Measurements from ENCODE around the gene ADGRL2. TPM values are rescaled to one million over a fixed set of nuclear protein-coding genes. Genes with fewer than 3 reads are reported as not detected.

Gene ADGRL2
- total and polyA plus RNA-seq, 2 experiments from 2014 or later, result 38.2 to 90.3 TPM

DNA sequence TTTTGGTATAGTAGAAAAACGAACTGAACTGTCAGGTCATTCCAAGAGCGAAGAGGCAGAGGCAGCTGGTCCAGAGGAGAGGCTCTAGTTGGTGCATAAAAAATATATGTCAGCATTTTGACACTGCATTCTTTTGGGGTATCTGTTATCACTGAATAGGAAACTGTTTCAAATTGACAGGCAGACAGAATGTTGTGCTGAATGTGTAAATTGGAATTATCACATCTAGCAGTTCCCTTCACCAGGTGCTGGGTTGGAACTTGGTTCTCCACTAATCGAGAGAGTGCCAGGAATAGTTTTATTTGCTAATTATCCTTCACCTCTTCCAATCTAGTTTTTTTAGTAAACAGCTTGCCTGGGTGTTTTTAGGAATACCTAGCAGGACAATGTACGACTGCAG is 52.2 kb downstream of the ADGRL2 start:
- Mint-ChIP-seq H3K9me3 (no peaks in the 10 kb centered on the region), H3K36me3 (ENCODE audit: low read depth) (no peaks in the 10 kb centered on the region), H3K4me1 (peaks cover 39% of the 10 kb centered on the region), H3K27ac (no peak overlapping the region), H3K4me3 (no peak overlapping the region), H3K27me3 (ENCODE audit: insufficient read depth, low read depth, poor library complexity) (no peaks in the 10 kb centered on the region)
- DNase-seq (ENCODE audit: low spot score) (no peak), ATAC-seq (no peak)
- Histone ChIP-seq H4K20me1 (replicated peaks; ENCODE audit: insufficient read depth) (peaks cover 4% of the 10 kb centered on the region; the same call in 1 of the 2 replicates), H3K79me2 (replicated peaks; ENCODE audit: insufficient read depth) (peaks cover 90% of the 10 kb centered on the region), H3K9me2 (ENCODE audit: insufficient read depth) (no peaks in the 10 kb centered on the region), H2AFZ (no peak overlapping the region), H3F3A (replicated peaks; ENCODE audit: low read depth) (no peaks in the 10 kb centered on the region), H3K27ac (ENCODE audit: low read depth) (no peak overlapping the region), H3K27me3 (ENCODE audit: insufficient read depth) (no peaks in the 10 kb centered on the region), H3K4me2 (no peak overlapping the region), H3K4me1 (ENCODE audit: insufficient read depth) (peaks cover 22% of the 10 kb centered on the region), H3K4me3 (no peak overlapping the region), H3K36me3 (ENCODE audit: insufficient read depth) (no peaks in the 10 kb centered on the region)
- TF ChIP-seq, protein P1, sequence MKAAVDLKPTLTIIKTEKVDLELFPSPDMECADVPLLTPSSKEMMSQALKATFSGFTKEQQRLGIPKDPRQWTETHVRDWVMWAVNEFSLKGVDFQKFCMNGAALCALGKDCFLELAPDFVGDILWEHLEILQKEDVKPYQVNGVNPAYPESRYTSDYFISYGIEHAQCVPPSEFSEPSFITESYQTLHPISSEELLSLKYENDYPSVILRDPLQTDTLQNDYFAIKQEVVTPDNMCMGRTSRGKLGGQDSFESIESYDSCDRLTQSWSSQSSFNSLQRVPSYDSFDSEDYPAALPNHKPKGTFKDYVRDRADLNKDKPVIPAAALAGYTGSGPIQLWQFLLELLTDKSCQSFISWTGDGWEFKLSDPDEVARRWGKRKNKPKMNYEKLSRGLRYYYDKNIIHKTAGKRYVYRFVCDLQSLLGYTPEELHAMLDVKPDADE (IDR thresholded peaks at IDR 0.05), result no peak
- TF ChIP-seq EZH2 (IDR thresholded peaks at IDR 0.05; ENCODE audit: low read depth, unreplicated experiment) (no peak), EZH2phosphoT487 (IDR thresholded peaks at IDR 0.05; ENCODE audit: unreplicated experiment) (no peak), STAT1 (IDR thresholded peaks at IDR 0.05; ENCODE audit: unreplicated experiment) (no peak), ZNF114 (CRISPR knock-in tag; IDR thresholded peaks at IDR 0.05) (no peak), CREB1 (CRISPR knock-in tag; IDR thresholded peaks at IDR 0.05; ENCODE audit: low read depth) (no peak), NANOG (IDR thresholded peaks at IDR 0.05; ENCODE audit: borderline replicate concordance) (no peak)
- TF ChIP-seq, protein P2, sequence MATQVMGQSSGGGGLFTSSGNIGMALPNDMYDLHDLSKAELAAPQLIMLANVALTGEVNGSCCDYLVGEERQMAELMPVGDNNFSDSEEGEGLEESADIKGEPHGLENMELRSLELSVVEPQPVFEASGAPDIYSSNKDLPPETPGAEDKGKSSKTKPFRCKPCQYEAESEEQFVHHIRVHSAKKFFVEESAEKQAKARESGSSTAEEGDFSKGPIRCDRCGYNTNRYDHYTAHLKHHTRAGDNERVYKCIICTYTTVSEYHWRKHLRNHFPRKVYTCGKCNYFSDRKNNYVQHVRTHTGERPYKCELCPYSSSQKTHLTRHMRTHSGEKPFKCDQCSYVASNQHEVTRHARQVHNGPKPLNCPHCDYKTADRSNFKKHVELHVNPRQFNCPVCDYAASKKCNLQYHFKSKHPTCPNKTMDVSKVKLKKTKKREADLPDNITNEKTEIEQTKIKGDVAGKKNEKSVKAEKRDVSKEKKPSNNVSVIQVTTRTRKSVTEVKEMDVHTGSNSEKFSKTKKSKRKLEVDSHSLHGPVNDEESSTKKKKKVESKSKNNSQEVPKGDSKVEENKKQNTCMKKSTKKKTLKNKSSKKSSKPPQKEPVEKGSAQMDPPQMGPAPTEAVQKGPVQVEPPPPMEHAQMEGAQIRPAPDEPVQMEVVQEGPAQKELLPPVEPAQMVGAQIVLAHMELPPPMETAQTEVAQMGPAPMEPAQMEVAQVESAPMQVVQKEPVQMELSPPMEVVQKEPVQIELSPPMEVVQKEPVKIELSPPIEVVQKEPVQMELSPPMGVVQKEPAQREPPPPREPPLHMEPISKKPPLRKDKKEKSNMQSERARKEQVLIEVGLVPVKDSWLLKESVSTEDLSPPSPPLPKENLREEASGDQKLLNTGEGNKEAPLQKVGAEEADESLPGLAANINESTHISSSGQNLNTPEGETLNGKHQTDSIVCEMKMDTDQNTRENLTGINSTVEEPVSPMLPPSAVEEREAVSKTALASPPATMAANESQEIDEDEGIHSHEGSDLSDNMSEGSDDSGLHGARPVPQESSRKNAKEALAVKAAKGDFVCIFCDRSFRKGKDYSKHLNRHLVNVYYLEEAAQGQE (IDR thresholded peaks at IDR 0.05; ENCODE audit: unreplicated experiment), result no peak
- TF ChIP-seq, protein P3, sequence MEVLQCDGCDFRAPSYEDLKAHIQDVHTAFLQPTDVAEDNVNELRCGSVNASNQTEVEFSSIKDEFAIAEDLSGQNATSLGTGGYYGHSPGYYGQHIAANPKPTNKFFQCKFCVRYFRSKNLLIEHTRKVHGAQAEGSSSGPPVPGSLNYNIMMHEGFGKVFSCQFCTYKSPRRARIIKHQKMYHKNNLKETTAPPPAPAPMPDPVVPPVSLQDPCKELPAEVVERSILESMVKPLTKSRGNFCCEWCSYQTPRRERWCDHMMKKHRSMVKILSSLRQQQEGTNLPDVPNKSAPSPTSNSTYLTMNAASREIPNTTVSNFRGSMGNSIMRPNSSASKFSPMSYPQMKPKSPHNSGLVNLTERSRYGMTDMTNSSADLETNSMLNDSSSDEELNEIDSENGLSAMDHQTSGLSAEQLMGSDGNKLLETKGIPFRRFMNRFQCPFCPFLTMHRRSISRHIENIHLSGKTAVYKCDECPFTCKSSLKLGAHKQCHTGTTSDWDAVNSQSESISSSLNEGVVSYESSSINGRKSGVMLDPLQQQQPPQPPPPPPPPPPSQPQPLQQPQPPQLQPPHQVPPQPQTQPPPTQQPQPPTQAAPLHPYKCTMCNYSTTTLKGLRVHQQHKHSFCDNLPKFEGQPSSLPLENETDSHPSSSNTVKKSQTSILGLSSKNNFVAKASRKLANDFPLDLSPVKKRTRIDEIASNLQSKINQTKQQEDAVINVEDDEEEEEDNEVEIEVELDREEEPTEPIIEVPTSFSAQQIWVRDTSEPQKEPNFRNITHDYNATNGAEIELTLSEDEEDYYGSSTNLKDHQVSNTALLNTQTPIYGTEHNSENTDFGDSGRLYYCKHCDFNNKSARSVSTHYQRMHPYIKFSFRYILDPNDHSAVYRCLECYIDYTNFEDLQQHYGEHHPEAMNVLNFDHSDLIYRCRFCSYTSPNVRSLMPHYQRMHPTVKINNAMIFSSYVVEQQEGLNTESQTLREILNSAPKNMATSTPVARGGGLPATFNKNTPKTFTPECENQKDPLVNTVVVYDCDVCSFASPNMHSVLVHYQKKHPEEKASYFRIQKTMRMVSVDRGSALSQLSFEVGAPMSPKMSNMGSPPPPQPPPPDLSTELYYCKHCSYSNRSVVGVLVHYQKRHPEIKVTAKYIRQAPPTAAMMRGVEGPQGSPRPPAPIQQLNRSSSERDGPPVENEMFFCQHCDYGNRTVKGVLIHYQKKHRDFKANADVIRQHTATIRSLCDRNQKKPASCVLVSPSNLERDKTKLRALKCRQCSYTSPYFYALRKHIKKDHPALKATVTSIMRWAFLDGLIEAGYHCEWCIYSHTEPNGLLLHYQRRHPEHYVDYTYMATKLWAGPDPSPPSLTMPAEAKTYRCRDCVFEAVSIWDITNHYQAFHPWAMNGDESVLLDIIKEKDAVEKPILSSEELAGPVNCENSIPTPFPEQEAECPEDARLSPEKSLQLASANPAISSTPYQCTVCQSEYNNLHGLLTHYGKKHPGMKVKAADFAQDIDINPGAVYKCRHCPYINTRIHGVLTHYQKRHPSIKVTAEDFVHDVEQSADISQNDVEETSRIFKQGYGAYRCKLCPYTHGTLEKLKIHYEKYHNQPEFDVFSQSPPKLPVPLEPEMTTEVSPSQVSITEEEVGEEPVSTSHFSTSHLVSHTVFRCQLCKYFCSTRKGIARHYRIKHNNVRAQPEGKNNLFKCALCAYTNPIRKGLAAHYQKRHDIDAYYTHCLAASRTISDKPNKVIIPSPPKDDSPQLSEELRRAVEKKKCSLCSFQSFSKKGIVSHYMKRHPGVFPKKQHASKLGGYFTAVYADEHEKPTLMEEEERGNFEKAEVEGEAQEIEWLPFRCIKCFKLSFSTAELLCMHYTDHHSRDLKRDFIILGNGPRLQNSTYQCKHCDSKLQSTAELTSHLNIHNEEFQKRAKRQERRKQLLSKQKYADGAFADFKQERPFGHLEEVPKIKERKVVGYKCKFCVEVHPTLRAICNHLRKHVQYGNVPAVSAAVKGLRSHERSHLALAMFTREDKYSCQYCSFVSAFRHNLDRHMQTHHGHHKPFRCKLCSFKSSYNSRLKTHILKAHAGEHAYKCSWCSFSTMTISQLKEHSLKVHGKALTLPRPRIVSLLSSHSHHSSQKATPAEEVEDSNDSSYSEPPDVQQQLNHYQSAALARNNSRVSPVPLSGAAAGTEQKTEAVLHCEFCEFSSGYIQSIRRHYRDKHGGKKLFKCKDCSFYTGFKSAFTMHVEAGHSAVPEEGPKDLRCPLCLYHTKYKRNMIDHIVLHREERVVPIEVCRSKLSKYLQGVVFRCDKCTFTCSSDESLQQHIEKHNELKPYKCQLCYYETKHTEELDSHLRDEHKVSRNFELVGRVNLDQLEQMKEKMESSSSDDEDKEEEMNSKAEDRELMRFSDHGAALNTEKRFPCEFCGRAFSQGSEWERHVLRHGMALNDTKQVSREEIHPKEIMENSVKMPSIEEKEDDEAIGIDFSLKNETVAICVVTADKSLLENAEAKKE (CRISPR knock-in tag; IDR thresholded peaks at IDR 0.05), result no peak
- TF ChIP-seq, protein P4, sequence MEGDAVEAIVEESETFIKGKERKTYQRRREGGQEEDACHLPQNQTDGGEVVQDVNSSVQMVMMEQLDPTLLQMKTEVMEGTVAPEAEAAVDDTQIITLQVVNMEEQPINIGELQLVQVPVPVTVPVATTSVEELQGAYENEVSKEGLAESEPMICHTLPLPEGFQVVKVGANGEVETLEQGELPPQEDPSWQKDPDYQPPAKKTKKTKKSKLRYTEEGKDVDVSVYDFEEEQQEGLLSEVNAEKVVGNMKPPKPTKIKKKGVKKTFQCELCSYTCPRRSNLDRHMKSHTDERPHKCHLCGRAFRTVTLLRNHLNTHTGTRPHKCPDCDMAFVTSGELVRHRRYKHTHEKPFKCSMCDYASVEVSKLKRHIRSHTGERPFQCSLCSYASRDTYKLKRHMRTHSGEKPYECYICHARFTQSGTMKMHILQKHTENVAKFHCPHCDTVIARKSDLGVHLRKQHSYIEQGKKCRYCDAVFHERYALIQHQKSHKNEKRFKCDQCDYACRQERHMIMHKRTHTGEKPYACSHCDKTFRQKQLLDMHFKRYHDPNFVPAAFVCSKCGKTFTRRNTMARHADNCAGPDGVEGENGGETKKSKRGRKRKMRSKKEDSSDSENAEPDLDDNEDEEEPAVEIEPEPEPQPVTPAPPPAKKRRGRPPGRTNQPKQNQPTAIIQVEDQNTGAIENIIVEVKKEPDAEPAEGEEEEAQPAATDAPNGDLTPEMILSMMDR (conservative IDR thresholded peaks at IDR 0.05; ENCODE audit: low read depth in 2 of 2), result no peak
